ENCODE data around the gene PLSCR2. TPM values are rescaled to one million over a fixed set of nuclear protein-coding genes. Genes with fewer than 3 reads are reported as not detected.

PLSCR2 gene
- total and polyA plus RNA-seq, 2 donors (not counting 1 experiment from before 2014, with no cell fraction given) = 0.15 to 0.54 TPM

DNA sequence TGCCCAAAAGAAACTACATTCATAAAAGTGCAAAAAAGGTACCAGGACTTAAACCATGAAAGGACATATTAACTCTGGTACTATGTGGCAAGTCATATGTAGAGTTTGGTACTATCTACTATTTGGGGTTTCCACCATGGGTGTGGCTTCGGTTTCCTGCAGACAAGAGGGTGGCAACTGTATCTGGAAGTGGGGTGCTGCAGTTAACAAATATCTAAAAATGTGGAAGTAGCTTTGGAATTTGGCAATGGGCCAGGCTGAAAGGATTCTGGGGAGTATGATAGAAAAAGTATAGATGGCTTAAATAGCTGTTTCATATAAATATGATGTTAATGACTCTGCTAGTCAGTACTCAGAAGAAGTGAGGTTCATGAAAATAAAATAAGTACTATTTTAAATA lies 44.0 kb downstream of the PLSCR2 start:
- Histone ChIP-seq H3K79me2 (ENCODE audit: control insufficient read depth, insufficient read depth, low read length) (no peaks in the 10 kb centered on the region), H3K27me3 (replicated peaks in 1 of 4; ENCODE audit: control extremely low read depth in 1 of 4, control insufficient read depth in 3 of 4, insufficient read depth in 4 of 4, low read length in 3 of 4) (peaks cover 0 to 5% (median 0%) of the 10 kb centered on the region in 4 experiments), H3K9me3 (ENCODE audit: control extremely low read depth in 1 of 3, control insufficient read depth in 2 of 3, insufficient read depth in 1 of 3, low read length in 2 of 3) (no peaks in the 10 kb centered on the region), H3K4me2 (replicated peaks; ENCODE audit: low read depth, low read length, poor library complexity, severe bottlenecking) (no peak overlapping the region), H3K4me1 (ENCODE audit: control insufficient read depth in 2 of 2, insufficient read depth in 2 of 2, low read length in 2 of 2) (no peaks in the 10 kb centered on the region), H3K36me3 (replicated peaks in 1 of 2; ENCODE audit: control extremely low read depth in 1 of 2, control insufficient read depth in 1 of 2, extremely low read depth in 1 of 2, insufficient read depth in 2 of 2, low read length in 1 of 2) (no peaks in the 10 kb centered on the region), H3K27ac (ENCODE audit: low read length in 2 of 2) (no peak overlapping the region), H3K4me3 (ENCODE audit: control extremely low read depth in 1 of 5, extremely low read depth in 1 of 5, insufficient read depth in 1 of 5, low read depth in 2 of 5, low read length in 4 of 5) (no peak overlapping the region), H2AFZ (ENCODE audit: insufficient read depth, low read depth, low read length, poor library complexity, severe bottlenecking) (no peak overlapping the region), H3K9ac (ENCODE audit: low read length) (no peak overlapping the region), H4K20me1 (ENCODE audit: control insufficient read depth, insufficient read depth, low read length, poor library complexity, severe bottlenecking) (no peaks in the 10 kb centered on the region)
- Mint-ChIP-seq H3K27me3 (peaks cover 19% of the 10 kb centered on the region), H3K9me3 (ENCODE audit: insufficient read depth) (peaks cover 2% of the 10 kb centered on the region), H3K27ac (no peak overlapping the region), H3K4me3 (no peak overlapping the region), H3K4me1 (no peaks in the 10 kb centered on the region)
- TF ChIP-seq CTCF (IDR thresholded peaks at IDR 0.05) (no peak), EZH2 (IDR thresholded peaks at IDR 0.05; ENCODE audit: borderline replicate concordance, insufficient read depth, low read depth, low read length, poor library complexity, severe bottlenecking) (no peak)
- 57% methylated on average over 1 of the region's 1 CpG for WGBS (ENCODE audit: insufficient coverage)
- DNase-seq = no peak
- ATAC-seq (ENCODE audit: low read depth) = no peak
- intact Hi-C loops (cut with micrococcal nuclease) = no loop called here
- POLR2A ChIA-PET = no interaction called here
- CTCF ChIA-PET = no interaction called here

DNA sequence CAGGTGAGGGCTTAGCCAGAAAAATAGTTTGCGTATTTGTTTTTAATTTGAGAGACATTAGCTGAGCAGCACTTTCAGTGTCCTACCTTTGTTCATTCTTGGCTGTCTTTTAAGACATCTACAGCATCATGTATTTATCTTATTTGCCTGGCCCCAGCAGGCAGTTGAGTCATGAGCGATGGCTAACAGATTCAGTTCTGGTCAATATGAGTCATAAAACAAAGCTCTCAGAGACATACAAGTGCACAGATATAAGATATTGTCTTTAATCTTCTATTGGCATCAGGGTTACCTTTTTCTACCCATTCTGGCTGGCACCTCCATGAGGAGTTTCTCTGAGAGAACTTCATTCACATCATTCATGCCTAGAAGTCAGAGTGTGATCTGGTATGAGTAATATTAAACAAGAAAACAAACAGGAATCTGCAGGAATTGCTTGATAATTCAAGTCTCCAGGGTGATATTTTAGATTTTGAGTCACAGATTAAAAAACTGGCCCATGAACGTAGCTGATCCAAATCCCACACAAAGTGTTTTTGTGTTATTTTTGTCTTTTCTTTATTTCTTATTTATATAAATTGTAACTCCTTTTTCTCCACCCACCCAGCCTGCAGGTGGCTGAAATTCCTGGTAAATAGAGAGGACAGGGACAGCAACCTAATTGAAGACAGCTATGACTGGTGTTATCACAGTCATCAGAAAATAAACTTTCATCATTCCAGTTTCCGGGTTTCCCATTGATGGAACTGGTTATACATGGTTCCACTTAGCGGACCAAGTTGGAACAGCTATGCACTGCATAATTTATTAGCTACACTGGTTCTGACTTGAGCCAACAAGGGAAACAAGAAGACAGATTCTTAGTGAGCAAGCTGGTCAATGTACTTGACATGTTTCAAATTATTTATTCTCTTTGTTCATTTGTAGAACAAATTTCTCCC lies 47.3 kb downstream of the PLSCR2 start:
- DNase-seq (no peak), ATAC-seq (ENCODE audit: low read depth) (no peak)
- H3K9me3 ChIP-seq (ENCODE audit: control extremely low read depth in 1 of 3, control insufficient read depth in 2 of 3, insufficient read depth in 1 of 3, low read length in 2 of 3) = no peaks in the 10 kb centered on the region
- H3K4me1 ChIP-seq (ENCODE audit: control insufficient read depth in 2 of 2, insufficient read depth in 2 of 2, low read length in 2 of 2) = no peaks in the 10 kb centered on the region
- no peaks in the 10 kb centered on the region for H3K79me2 ChIP-seq (ENCODE audit: control insufficient read depth, insufficient read depth, low read length)
- H3K4me3 ChIP-seq (ENCODE audit: control extremely low read depth in 1 of 5, extremely low read depth in 1 of 5, insufficient read depth in 1 of 5, low read depth in 2 of 5, low read length in 4 of 5) = no peak overlapping the region
- H3K9ac ChIP-seq (ENCODE audit: low read length) = no peak overlapping the region
- TF ChIP-seq CTCF (IDR thresholded peaks at IDR 0.05) (no peak), EZH2 (IDR thresholded peaks at IDR 0.05; ENCODE audit: borderline replicate concordance, insufficient read depth, low read depth, low read length, poor library complexity, severe bottlenecking) (no peak)
- CTCF ChIA-PET = no interaction called here
- no peaks in the 10 kb centered on the region for H4K20me1 ChIP-seq (ENCODE audit: control insufficient read depth, insufficient read depth, low read length, poor library complexity, severe bottlenecking)
- no peaks in the 10 kb centered on the region for H3K4me1 Mint-ChIP-seq
- H3K4me3 Mint-ChIP-seq = no peak overlapping the region
- H3K9me3 Mint-ChIP-seq (ENCODE audit: insufficient read depth) = peaks cover 2% of the 10 kb centered on the region
- no peak overlapping the region for H3K4me2 ChIP-seq (replicated peaks; ENCODE audit: low read depth, low read length, poor library complexity, severe bottlenecking)
- 96% methylated on average over 3 of the region's 5 CpGs for WGBS (ENCODE audit: insufficient coverage)
- H3K27ac Mint-ChIP-seq = no peak overlapping the region
- POLR2A ChIA-PET = no interaction called here
- no peaks in the 10 kb centered on the region for H3K36me3 ChIP-seq (replicated peaks in 1 of 2; ENCODE audit: control extremely low read depth in 1 of 2, control insufficient read depth in 1 of 2, extremely low read depth in 1 of 2, insufficient read depth in 2 of 2, low read length in 1 of 2)
- H3K27me3 Mint-ChIP-seq = peaks cover 9% of the 10 kb centered on the region
- intact Hi-C loops (cut with micrococcal nuclease) = no loop called here
- H3K27ac ChIP-seq (ENCODE audit: low read length in 2 of 2) = no peak overlapping the region
- no peak overlapping the region for H2AFZ ChIP-seq (ENCODE audit: insufficient read depth, low read depth, low read length, poor library complexity, severe bottlenecking)
- H3K27me3 ChIP-seq (replicated peaks in 1 of 4; ENCODE audit: control extremely low read depth in 1 of 4, control insufficient read depth in 3 of 4, insufficient read depth in 4 of 4, low read length in 3 of 4) = peaks cover 0 to 1% (median 0%) of the 10 kb centered on the region in 4 experiments
